AML-193 (cell line): ENCODE results near the gene C10orf95.

Experiments used
- DNase-seq, 2 experiments: peaks; one replicate each; lab custom pipeline; 2025; lab: John Stamatoyannopoulos, UW

C10orf95 gene

GRCh38 chr10:102434394-102435132, 16.8 kb downstream of the C10orf95 start:
- DNase-seq = peak; percentile 32 to 36

GRCh38 chr10:102433619-102434046, 17.7 kb downstream of the C10orf95 start:
- DNase-seq = peak; percentile 7 to 32

GRCh38 chr10:102432162-102432950, 19.0 kb downstream of the C10orf95 start, which contains the start of gene CUEDC2:
CUEDC2 (minus strand) TSS chr10:102432574; CDS start chr10:102425188, 7,386 bp downstream.
- peak; percentile 92 to 97 for DNase-seq

DNA sequence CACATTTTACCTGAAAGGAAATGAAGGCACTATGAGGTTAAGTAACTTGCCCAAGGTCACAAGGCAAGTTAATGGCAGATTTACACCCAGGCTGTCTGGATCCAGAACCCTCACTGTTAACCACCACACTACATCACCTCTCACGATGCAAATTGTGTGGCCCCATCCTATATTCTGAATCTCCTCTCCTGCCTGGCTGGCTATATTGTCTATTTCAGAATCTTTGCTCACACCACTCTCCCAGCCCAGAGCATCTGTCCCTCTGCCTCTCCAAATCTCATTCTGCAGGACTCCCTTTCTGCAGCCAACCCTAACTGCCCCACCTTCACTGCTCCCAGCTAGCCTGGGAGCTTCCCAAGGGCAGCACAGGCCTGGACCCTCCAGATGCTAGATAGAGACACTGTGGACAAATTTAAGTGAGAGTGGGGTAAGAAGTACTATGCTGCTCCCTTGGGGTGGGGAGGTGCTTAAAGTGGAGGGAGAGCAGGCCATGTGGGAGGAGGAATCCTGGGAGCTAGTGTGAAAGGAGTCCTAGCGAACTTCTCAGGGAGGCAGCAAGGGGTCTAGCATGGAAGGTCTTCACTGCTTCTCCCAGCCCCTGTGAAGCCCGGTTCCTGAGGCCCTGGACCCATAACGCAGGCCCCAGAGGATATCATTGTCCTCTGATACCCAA, 19.8 kb downstream of the C10orf95 start:
- no peak for DNase-seq

- DNase-seq = no peak
Measured at GRCh38 chr10:102429468-102429867, 21.9 kb downstream of the C10orf95 start.

- DNase-seq = no peak
Measured at GRCh38 chr10:102426803-102427287, 24.5 kb downstream of the C10orf95 start.

GRCh38 chr10:102425444-102425843, 25.9 kb downstream of the C10orf95 start:
- DNase-seq = no peak

DNA sequence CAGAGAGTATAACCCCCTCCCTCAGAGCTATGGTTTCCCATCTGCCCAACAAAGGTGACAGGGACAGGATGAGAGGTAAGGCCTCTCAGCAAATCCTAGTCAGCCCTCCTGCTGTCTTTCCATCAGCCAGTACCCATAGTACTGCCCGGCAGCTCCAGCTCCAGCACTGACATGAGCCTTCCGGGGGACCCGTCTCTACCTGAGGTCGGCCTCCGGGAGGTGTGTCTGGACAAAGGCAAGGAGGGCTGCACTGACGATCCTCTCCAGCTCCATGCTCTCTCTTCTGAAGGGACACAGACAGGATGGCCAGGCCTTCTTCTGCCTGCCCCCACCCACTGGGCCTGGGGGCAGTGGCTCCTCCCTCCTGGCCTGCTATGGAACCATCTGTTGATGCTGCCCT, 26.4 kb downstream of the C10orf95 start:
- DNase-seq = no peak

DNA sequence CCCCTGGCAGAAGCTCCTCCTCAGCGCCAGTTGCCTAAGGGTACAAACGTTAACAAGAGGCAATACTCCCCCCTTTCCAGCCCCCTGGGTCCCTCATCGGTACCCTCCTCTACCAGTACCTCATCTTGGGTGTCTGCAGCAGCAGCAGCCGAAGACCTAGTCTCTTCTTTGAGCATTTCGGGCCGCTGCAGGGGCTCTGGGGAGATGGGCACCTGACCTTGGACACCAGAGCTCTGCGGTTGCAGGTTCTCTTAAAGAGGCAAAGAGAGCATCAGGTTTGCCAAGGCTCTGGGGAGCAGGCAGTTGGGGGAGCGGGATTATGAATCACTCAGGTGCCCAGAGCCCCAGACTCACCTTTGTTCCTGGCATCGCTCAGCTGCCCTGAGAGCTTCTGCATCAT, 27.2 kb downstream of the C10orf95 start:
- no peak for DNase-seq

GRCh38 chr10:102423372-102423968, 27.9 kb downstream of the C10orf95 start:
- no peak for DNase-seq

DNA sequence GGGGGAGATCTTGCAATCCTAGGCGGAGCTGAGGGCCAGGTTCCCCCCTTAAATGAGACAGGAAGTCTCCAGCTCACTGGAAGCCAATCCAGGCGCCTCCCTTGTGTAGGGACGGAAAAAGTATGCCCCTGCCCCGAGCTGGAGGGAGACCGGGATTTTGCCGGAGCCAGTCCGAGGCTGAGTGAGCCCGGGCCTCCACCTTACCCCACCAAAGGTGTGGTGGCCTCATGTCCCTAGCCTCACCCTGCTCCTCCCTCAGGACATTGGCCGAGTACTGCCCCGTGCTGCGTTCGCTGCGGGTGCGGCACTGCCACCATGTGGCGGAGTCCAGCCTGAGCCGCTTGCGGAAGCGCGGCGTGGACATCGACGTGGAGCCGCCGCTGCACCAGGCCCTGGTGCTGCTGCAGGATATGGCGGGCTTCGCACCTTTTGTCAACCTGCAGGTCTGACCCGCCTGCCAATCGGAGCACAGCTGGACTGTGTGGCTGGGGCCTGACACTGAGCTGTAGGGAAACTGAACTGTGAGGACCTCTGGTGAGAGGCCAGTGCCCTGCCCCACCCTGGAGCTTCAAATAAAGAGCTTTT, 28.7 kb downstream of the C10orf95 start:
- no peak for DNase-seq

GRCh38 chr10:102421757-102422512, 29.4 kb downstream of the C10orf95 start:
- no peak for DNase-seq

GRCh38 chr10:102421507-102421756, 29.9 kb downstream of the C10orf95 start:
- DNase-seq = no peak

DNA sequence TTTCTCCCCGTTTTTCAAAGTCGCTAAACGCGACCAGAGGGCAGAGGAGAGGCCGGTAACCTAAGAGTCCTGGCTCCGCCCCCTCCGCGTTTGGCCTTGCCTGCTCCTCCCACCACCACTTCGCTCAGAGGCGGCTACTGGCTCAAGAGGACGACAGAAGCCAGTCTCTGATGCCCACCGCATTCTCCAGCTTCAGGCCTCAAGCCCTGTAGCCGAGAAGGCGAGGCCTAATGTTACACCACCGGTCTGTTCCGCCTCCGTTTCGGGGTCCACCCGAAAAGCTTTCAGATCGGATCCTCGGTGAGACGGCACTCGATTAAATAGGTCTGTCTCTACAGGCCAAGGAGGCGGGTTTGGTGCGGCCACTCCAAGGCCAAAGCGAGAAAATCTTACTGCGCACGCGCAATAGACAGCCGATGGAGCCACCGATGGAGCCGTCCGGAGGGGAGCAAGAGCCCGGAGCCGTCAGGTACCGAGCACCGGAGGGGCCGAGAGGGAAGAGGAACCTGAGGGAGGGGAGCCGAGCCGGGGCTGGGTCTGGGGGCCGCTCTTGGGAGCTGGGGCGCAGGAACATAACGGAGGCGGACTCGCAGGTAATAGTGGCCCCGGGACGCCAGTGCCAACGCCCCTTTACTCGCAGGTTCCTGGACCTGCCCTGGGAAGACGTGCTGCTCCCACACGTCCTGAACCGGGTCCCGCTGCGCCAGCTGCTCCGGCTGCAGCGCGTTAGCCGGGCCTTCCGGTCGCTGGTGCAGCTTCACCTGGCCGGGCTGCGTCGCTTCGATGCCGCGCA, 30.4 kb downstream of the C10orf95 start, which contains the start of gene FBXL15:
Gene FBXL15, plus strand, starts transcription at position 123 of the 793 bp plus-strand sequence. Its CDS starts 294 bp downstream, at position 417.
- DNase-seq = peak; percentile 86 to 90

GRCh38 chr10:102420181-102420713, 31.1 kb downstream of the C10orf95 start:
- DNase-seq = no peak

DNA sequence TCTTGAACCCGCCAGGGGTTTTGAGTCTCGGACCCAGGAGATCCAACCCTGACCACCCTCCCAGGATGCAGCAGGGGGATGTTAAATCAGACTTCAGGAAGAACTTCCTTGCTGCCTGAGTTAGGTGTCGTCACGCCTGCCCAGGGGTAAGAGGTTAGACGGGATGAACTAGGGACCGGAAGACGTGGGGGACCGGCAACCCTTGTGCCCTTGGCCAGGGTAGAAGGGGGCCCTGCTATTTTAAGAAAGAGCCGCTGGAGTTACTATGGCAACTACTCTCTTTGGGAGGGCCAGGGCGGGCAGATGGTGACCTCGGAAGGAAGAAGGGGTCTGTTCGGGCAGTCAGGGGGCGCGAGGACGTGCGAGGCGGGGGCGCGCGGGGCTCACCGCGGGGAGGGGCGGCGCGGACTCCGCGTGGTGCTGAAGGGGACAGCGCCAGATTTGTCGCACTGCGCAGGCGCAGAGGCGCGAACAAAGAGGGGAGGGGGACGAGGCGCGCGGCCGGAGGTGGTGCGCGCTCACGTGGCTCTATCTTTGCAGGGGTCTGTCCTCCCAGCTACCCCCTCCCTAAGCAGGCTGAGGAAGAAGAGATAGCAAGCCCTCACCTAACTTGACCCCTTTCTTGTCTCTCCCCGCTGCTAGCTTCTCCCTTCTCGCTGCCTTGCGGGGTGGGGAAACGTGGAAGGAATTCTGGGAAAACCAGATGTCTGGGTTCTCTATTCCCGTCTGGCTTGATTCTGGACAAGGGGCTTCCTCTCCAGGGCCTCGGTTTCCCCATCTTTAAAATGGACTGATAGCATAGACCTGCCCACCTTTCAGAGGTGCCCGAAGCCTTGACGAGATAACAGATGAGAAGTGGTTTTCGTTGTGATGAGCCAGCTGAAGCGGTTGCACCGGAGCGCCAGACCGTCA, 31.8 kb downstream of the C10orf95 start:
- peak in 1 of 2 experiments; percentile 4 for DNase-seq

GRCh38 chr10:102418622-102419268, 32.6 kb downstream of the C10orf95 start, which contains the start of gene PSD:
PSD (minus strand) TSS chr10:102418785; CDS start chr10:102417038, 1,747 bp downstream.
- no peak for DNase-seq

GRCh38 chr10:102416695-102417094, 34.6 kb downstream of the C10orf95 start:
- no peak for DNase-seq
